GM21723 (cell line): ENCODE data around the gene RAN.

Experiments used
- ATAC-seq: cut with Tn5 transposase; IDR thresholded peaks from one replicate; pipeline ENCODE4 v1.9.1; 2021; ENCODE audit warnings: mild to moderate bottlenecking, moderate library complexity; ENCODE audit not compliant: unreplicated experiment

Gene RAN

DNA sequence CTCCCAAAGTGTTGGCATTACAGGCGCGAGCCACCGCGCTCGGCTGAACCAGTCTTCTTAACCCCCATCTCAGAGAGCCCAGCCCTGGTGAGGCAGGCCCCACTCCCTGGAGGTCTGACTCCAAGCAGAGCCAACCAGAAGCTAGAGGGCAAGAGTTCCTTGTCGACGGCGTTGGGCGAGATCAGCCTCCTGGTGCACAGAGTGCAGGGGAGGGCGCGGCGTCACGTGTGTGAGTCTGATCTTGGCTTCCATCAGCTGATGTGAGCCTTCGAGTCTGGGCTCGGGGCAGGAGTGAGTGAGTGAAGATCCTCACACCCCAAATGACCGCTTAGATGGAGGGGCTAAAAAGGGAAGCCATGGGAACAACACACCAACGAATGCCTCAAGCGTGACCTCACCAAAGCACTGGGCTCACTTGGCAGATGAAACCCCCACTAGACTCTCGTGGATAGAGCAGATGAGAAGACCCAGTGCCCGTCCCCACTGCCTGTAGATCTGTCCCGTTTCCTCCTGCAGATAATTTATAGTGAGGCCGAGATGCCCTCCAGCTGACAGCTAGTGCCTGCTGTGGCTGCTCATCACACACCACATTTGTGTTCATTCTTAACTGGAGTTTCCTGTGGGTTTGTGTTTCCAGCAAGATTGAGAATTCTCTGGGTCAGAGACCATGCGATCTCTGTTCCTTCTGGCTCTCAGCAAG lies 53.2 kb downstream of the RAN start:
- ATAC-seq, result no peak

- no peak for ATAC-seq
These were observed 53.8 kb downstream of the RAN start for GRCh38 chr12:130925666-130926015.
